ENCODE measurements around the gene SEC23A.

Gene SEC23A

DNA sequence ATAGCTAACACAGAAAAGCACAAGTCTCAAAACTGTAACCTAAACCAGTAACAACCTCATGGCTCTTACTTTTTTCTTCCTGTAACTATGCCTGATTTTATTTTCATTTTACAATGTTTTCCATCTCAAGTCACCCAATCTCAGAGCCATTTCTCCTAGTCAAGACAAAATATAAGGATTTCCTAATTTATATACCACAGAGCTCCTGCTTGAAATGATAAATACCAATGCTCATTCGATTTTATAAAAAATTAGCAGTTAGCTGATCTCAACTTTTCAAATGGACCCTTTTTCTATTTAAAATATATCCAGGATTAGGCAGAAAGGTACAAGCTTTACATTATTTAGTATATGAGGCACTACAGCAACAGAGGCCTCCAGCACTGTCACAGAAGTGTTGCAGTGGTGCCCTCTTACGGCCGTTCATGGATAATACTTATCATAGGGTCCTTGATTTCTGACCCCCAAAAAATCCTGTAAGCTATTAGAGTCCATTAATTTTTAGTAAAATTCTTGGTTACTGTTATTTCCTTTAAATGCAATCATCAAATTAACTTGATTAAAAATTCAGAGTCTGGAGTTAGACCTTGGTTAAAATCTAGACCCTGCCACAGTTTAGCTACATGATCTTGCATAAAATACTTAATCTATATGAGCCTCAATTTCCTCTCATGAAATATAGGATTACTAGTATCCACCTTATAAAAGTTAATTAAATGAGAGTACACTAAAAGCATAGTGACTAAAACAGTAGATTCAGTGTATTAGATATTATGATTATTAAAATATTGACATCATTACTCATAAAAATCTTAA, 68.3 kb downstream of the SEC23A start:
- TF ChIP-seq ZBTB1 (tag by site-specific recombination; IDR thresholded peaks at IDR 0.05) (no peak), PRDM10 (tag by site-specific recombination; IDR thresholded peaks at IDR 0.05) (no peak), ZNF488 (tag by site-specific recombination; IDR thresholded peaks at IDR 0.05) (no peak), ZBTB21 (tag by site-specific recombination; IDR thresholded peaks at IDR 0.05) (no peak), ZNF155 (tag by site-specific recombination; IDR thresholded peaks at IDR 0.05) (no peak)
- no peaks in the 10 kb centered on the region for H3K9me3 ChIP-seq (ENCODE audit: control insufficient read depth, insufficient read depth, low read depth, low read length)
- no peak overlapping the region for H3K4me3 ChIP-seq (ENCODE audit: low read depth, low read length)
- no peaks in the 10 kb centered on the region; the same call in 1 of the 2 replicates for H3K4me1 ChIP-seq (ENCODE audit: control insufficient read depth, insufficient read depth, low read length)
- no peak overlapping the region for H3K27ac ChIP-seq (ENCODE audit: extremely low read depth, low read depth, low read length)
- ChIA-PET CTCF (interaction anchor here (0.5 to 2.0 kb wide), 21 partner anchors 8 to 499 kb away, joined by 3 to 13 read pairs (median 3); no protein-coding TSS in a partner anchor), POLR2A (interaction anchor here (1.1 kb wide), 1 partner anchor 136 kb away, joined by 3 read pairs; the partner anchor contains the start of gene TRAPPC6B)
- H3K36me3 ChIP-seq (ENCODE audit: control insufficient read depth in 2 of 2, insufficient read depth in 1 of 2, low read length in 2 of 2): peaks cover 41 to 71% of the 10 kb centered on the region in 2 experiments

DNA sequence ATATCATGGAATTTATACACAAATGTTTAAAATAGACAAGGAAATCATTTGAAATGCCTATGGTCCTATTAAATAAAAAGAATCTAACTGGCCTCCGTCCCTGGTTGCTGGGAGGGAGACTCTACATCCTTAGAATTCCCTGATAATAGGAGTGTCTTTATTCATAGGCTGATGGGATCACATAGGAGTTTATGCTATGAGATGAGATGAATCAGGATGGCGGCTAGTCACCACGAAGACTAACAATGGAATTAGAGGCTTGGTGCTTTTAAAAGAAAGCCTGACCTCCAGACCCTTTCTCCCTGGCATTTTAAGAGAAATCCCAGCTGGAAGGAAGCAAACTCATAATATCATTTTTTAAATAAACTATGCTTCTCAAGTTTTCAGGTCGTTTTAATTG, 69.7 kb downstream of the SEC23A start:
- no peak overlapping the region for H3K27ac ChIP-seq (ENCODE audit: extremely low read depth, low read depth, low read length)
- POLR2A ChIA-PET: no interaction called here
- peaks cover 35 to 65% of the 10 kb centered on the region in 2 experiments for H3K36me3 ChIP-seq (ENCODE audit: control insufficient read depth in 2 of 2, insufficient read depth in 1 of 2, low read length in 2 of 2)
- no peaks in the 10 kb centered on the region for H3K9me3 ChIP-seq (ENCODE audit: control insufficient read depth, insufficient read depth, low read depth, low read length)
- no peak overlapping the region for H3K4me3 ChIP-seq (ENCODE audit: low read depth, low read length)
- TF ChIP-seq HOXC10 (CRISPR knock-in tag; IDR thresholded peaks at IDR 0.05): no peak
- TF ChIP-seq ZBTB21 (tag by site-specific recombination; IDR thresholded peaks at IDR 0.05): no peak
- TF ChIP-seq MEIS1 (CRISPR knock-in tag; IDR thresholded peaks at IDR 0.05; ENCODE audit: borderline replicate concordance): no peak
- TF ChIP-seq, protein P1, sequence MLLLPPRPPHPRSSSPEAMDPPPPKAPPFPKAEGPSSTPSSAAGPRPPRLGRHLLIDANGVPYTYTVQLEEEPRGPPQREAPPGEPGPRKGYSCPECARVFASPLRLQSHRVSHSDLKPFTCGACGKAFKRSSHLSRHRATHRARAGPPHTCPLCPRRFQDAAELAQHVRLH (tag by site-specific recombination; IDR thresholded peaks at IDR 0.05): no peak
- no peak for TF ChIP-seq ZNF707 (tag by site-specific recombination; IDR thresholded peaks at IDR 0.05)
- TF ChIP-seq ZNF114 (tag by site-specific recombination; IDR thresholded peaks at IDR 0.05): no peak
- TF ChIP-seq ZNF776 (tag by site-specific recombination; IDR thresholded peaks at IDR 0.05; ENCODE audit: borderline replicate concordance): no peak
- TF ChIP-seq ZFHX2 (tag by site-specific recombination; conservative IDR thresholded peaks at IDR 0.05): no peak
- CTCF ChIA-PET: interaction anchor here (1.3 kb wide), 1 partner anchor 34 kb away, joined by 3 read pairs; no protein-coding TSS in a partner anchor
- H3K4me1 ChIP-seq (ENCODE audit: control insufficient read depth, insufficient read depth, low read length): no peaks in the 10 kb centered on the region; the same call in 1 of the 2 replicates

GRCh38 chr14:39030209-39030608, 72.8 kb downstream of the SEC23A start:
- POLR2A ChIA-PET: no interaction called here
- Histone ChIP-seq H3K4me1 (ENCODE audit: control insufficient read depth, insufficient read depth, low read length) (peaks cover 19% of the 10 kb centered on the region), H3K9me3 (ENCODE audit: control insufficient read depth, insufficient read depth, low read depth, low read length) (no peaks in the 10 kb centered on the region), H3K4me3 (ENCODE audit: low read depth, low read length) (no peak overlapping the region), H3K27ac (ENCODE audit: extremely low read depth, low read depth, low read length) (no peak overlapping the region), H3K36me3 (ENCODE audit: control insufficient read depth in 2 of 2, insufficient read depth in 1 of 2, low read length in 2 of 2) (peaks cover 14 to 39% of the 10 kb centered on the region in 2 experiments; a peak in 2 of 3 replicates)
- CTCF ChIA-PET: no interaction called here
- TF ChIP-seq ZSCAN30 (tag by site-specific recombination; IDR thresholded peaks at IDR 0.05): no peak
- TF ChIP-seq ZNF768 (tag by site-specific recombination; IDR thresholded peaks at IDR 0.05): no peak
- no peak for TF ChIP-seq ZNF280D (tag by site-specific recombination; IDR thresholded peaks at IDR 0.05)
- no peak for TF ChIP-seq ZNF121 (tag by site-specific recombination; IDR thresholded peaks at IDR 0.05)
- no peak for TF ChIP-seq ZNF513 (tag by site-specific recombination; IDR thresholded peaks at IDR 0.05)
- TF ChIP-seq MZF1 (tag by site-specific recombination; IDR thresholded peaks at IDR 0.05; ENCODE audit: borderline replicate concordance): no peak
- TF ChIP-seq ZNF692 (tag by site-specific recombination; IDR thresholded peaks at IDR 0.05): no peak

Measured in HEK293 (cell line).